ENCODE data around the gene ZNF292.

- no peak for TF ChIP-seq CTCF (IDR thresholded peaks at IDR 0.05)
- no peak for TF ChIP-seq POLR2A (IDR thresholded peaks at IDR 0.05)
- no peak for TF ChIP-seq POLR2AphosphoS5 (IDR thresholded peaks at IDR 0.05)
- TF ChIP-seq EP300 (IDR thresholded peaks at IDR 0.05; ENCODE audit: low read depth): no peak
These were observed 2.8 kb upstream of the ZNF292 start for GRCh38 chr6:87152526-87152955.
